Measurements from ENCODE around the gene PRKCE.

The PRKCE gene

GRCh38 chr2:46072101-46072820 lies 420.8 kb downstream of the PRKCE start:
- FAIRE-seq (no peak), DNase-seq (ENCODE audit: insufficient read length) (no peak)
- TF ChIP-seq TAF1 (IDR thresholded peaks at IDR 0.05; ENCODE audit: borderline replicate concordance, low read depth, low read length): no peak
- TF ChIP-seq POLR2A (IDR thresholded peaks at IDR 0.05; ENCODE audit: low read depth, low read length): no peak
- no peak for TF ChIP-seq POLR2AphosphoS5 (IDR thresholded peaks at IDR 0.05; ENCODE audit: low read depth, low read length)

GRCh38 chr2:46073540-46074046 lies 422.1 kb downstream of the PRKCE start:
- FAIRE-seq (no peak), DNase-seq (ENCODE audit: insufficient read length) (no peak)
- TF ChIP-seq POLR2AphosphoS5 (IDR thresholded peaks at IDR 0.05; ENCODE audit: low read depth, low read length) (no peak), TAF1 (IDR thresholded peaks at IDR 0.05; ENCODE audit: borderline replicate concordance, low read depth, low read length) (no peak), POLR2A (IDR thresholded peaks at IDR 0.05; ENCODE audit: low read depth, low read length) (no peak)

GRCh38 chr2:46074501-46074900 lies 423.0 kb downstream of the PRKCE start:
- no peak for FAIRE-seq
- TF ChIP-seq POLR2AphosphoS5 (IDR thresholded peaks at IDR 0.05; ENCODE audit: low read depth, low read length) (no peak), POLR2A (IDR thresholded peaks at IDR 0.05; ENCODE audit: low read depth, low read length) (no peak), TAF1 (IDR thresholded peaks at IDR 0.05; ENCODE audit: borderline replicate concordance, low read depth, low read length) (no peak)
- DNase-seq (ENCODE audit: insufficient read length): no peak

- DNase-seq (ENCODE audit: insufficient read length): no peak
- no peak for TF ChIP-seq TAF1 (IDR thresholded peaks at IDR 0.05; ENCODE audit: borderline replicate concordance, low read depth, low read length)
- TF ChIP-seq POLR2AphosphoS5 (IDR thresholded peaks at IDR 0.05; ENCODE audit: low read depth, low read length): no peak
- no peak for TF ChIP-seq POLR2A (IDR thresholded peaks at IDR 0.05; ENCODE audit: low read depth, low read length)
These were observed 424.4 kb downstream of the PRKCE start for GRCh38 chr2:46075848-46076247.

GRCh38 chr2:46076251-46076650 lies 424.8 kb downstream of the PRKCE start:
- FAIRE-seq: no peak
- DNase-seq (ENCODE audit: insufficient read length): no peak
- no peak for TF ChIP-seq TAF1 (IDR thresholded peaks at IDR 0.05; ENCODE audit: borderline replicate concordance, low read depth, low read length)
- no peak for TF ChIP-seq POLR2A (IDR thresholded peaks at IDR 0.05; ENCODE audit: low read depth, low read length)
- TF ChIP-seq POLR2AphosphoS5 (IDR thresholded peaks at IDR 0.05; ENCODE audit: low read depth, low read length): no peak

More at GRCh38 chr2:46075848-46076247, 424.4 kb downstream of the PRKCE start:
- FAIRE-seq: no peak

GRCh38 chr2:46076875-46077274 lies 425.4 kb downstream of the PRKCE start:
- TF ChIP-seq TAF1 (IDR thresholded peaks at IDR 0.05; ENCODE audit: borderline replicate concordance, low read depth, low read length) (no peak), POLR2A (IDR thresholded peaks at IDR 0.05; ENCODE audit: low read depth, low read length) (no peak), POLR2AphosphoS5 (IDR thresholded peaks at IDR 0.05; ENCODE audit: low read depth, low read length) (no peak)
- FAIRE-seq (no peak), DNase-seq (ENCODE audit: insufficient read length) (no peak)

- no peak for TF ChIP-seq POLR2A (IDR thresholded peaks at IDR 0.05; ENCODE audit: low read depth, low read length)
- FAIRE-seq (no peak), DNase-seq (ENCODE audit: insufficient read length) (no peak)
These were observed 426.1 kb downstream of the PRKCE start for GRCh38 chr2:46077522-46078107.

GRCh38 chr2:46079985-46080560 lies 428.6 kb downstream of the PRKCE start:
- TF ChIP-seq POLR2A (IDR thresholded peaks at IDR 0.05; ENCODE audit: low read depth, low read length) (no peak), TAF1 (IDR thresholded peaks at IDR 0.05; ENCODE audit: borderline replicate concordance, low read depth, low read length) (no peak), POLR2AphosphoS5 (IDR thresholded peaks at IDR 0.05; ENCODE audit: low read depth, low read length) (no peak)
- DNase-seq (ENCODE audit: insufficient read length) (no peak), FAIRE-seq (no peak)

- no peak for TF ChIP-seq POLR2A (IDR thresholded peaks at IDR 0.05; ENCODE audit: low read depth, low read length)
- no peak for TF ChIP-seq TAF1 (IDR thresholded peaks at IDR 0.05; ENCODE audit: borderline replicate concordance, low read depth, low read length)
- TF ChIP-seq POLR2AphosphoS5 (IDR thresholded peaks at IDR 0.05; ENCODE audit: low read depth, low read length): no peak
- DNase-seq (ENCODE audit: insufficient read length): no peak
- no peak for FAIRE-seq
These were observed 431.3 kb downstream of the PRKCE start for GRCh38 chr2:46082531-46083485.

GRCh38 chr2:46086578-46087070 lies 435.1 kb downstream of the PRKCE start:
- FAIRE-seq: no peak
- DNase-seq (ENCODE audit: insufficient read length): no peak
- TF ChIP-seq POLR2AphosphoS5 (IDR thresholded peaks at IDR 0.05; ENCODE audit: low read depth, low read length): no peak

- no peak for FAIRE-seq
- TF ChIP-seq POLR2AphosphoS5 (IDR thresholded peaks at IDR 0.05; ENCODE audit: low read depth, low read length): no peak
- no peak for TF ChIP-seq TAF1 (IDR thresholded peaks at IDR 0.05; ENCODE audit: borderline replicate concordance, low read depth, low read length)
- no peak for TF ChIP-seq POLR2A (IDR thresholded peaks at IDR 0.05; ENCODE audit: low read depth, low read length)
- no peak for DNase-seq (ENCODE audit: insufficient read length)
These were observed 436.0 kb downstream of the PRKCE start for GRCh38 chr2:46087492-46087891.
